GM12878 (cell line): ENCODE results near the gene CTNNBL1. TPM values are rescaled to one million over a fixed set of nuclear protein-coding genes. Genes with fewer than 3 reads are reported as not detected.
A peak's percentile ranks its signal among the peaks of the same experiment; 100 is the strongest.

Experiments used
- ATAC-seq: fragments of 200-7000 bp; cut with Tn5 transposase; 3 replicates; pipeline ENCODE4 v1.9.1; 2020; ENCODE audit warnings: mild to moderate bottlenecking, moderate library complexity
- BruUV-seq: library from RNA; stranded (reverse); fragments of 400-500 nt; replicated peaks from 2 replicates; lab custom pipeline; 2021; lab: Mats Ljungman, UMichigan
- CTCF ChIA-PET: fragments of 300-600 bp; sonication (Branson Sonifier 250); formaldehyde crosslinking; extraction: SDS; loops from one replicate; lab custom pipeline; 2021; ENCODE audit warnings: inconsistent platforms; lab: Yijun Ruan, JAX
- POLR2A ChIA-PET: fragments of 350-600 bp; formaldehyde crosslinking; extraction: SDS; loops from one replicate; lab custom pipeline; 2021; ENCODE audit warnings: inconsistent platforms; lab: Charles Lee
- RAD21 ChIA-PET: fragments of 300-600 bp; sonication (Branson Sonifier 250); formaldehyde crosslinking; loops from one replicate; lab custom pipeline; 2023; ENCODE audit warnings: antibody characterized with exemption; ENCODE audit not compliant: unreplicated experiment; lab: Charles Lee
- SMC1A ChIA-PET: fragments of 300-600 bp; sonication (Branson Sonifier 250); formaldehyde crosslinking; loops from one replicate; lab custom pipeline; 2023; ENCODE audit not compliant: unreplicated experiment, uncharacterized antibody; lab: Charles Lee
- DNase-seq: peaks from one replicate; pipeline ENCODE4 v3.0.0-alpha.2; 2011; ENCODE audit warnings: low read depth, low spot score
- FAIRE-seq: peaks from 3 replicates; lab custom pipeline; 2011; peaks lifted over from hg19 to GRCh38; lab: Jason Lieb, UNC
- H2AFZ ChIP-seq: 2 replicates; pipeline ENCODE4 v1.6.0; 2011; ENCODE audit warnings: low read depth, low read length, control low read depth; ENCODE audit not compliant: control insufficient read depth
- H3K27ac ChIP-seq: 2 replicates; pipeline ENCODE4 v1.5.1; 2011; ENCODE audit warnings: control low read depth; ENCODE audit not compliant: control insufficient read depth, insufficient read depth
- H3K27me3 ChIP-seq, 2 experiments: replicated peaks in 1 of 2; 2 replicates each; pipeline versions ENCODE4 v1.6.0 to v1.6.1; 2011; ENCODE audit warnings: low read length in 1 of 2; ENCODE audit not compliant: control insufficient read depth in 2 of 2, insufficient read depth in 2 of 2
- H3K36me3 ChIP-seq, 2 experiments: 2 replicates each; pipeline ENCODE4 v1.5.1; 2011; ENCODE audit warnings: low read length in 1 of 2; ENCODE audit not compliant: control insufficient read depth in 2 of 2, insufficient read depth in 2 of 2
- H3K4me1 ChIP-seq: 2 replicates; pipeline ENCODE4 v1.6.1; 2011; ENCODE audit warnings: mild to moderate bottlenecking, low read length, moderate library complexity, mixed read lengths; ENCODE audit not compliant: control insufficient read depth, insufficient read depth
- H3K4me2 ChIP-seq: 2 replicates; pipeline ENCODE4 v1.6.0; 2011; ENCODE audit warnings: control low read depth; ENCODE audit not compliant: control insufficient read depth, insufficient read depth
- H3K4me3 ChIP-seq: fragments of 200-600 bp; sonication (generic); 2 replicates; pipeline ENCODE4 v1.5.1; 2016
- H3K79me2 ChIP-seq: 2 replicates; pipeline ENCODE4 v1.6.0; 2011; ENCODE audit warnings: low read length; ENCODE audit not compliant: control insufficient read depth, insufficient read depth
- H3K9ac ChIP-seq: 2 replicates; pipeline ENCODE4 v1.8.0; 2011; ENCODE audit warnings: low read length, control low read depth, mixed read lengths; ENCODE audit not compliant: control insufficient read depth, insufficient read depth
- H3K9me3 ChIP-seq: replicated peaks from 3 replicates; pipeline ENCODE4 v1.5.1; 2011; ENCODE audit warnings: mild to moderate bottlenecking, low read length; ENCODE audit not compliant: control insufficient read depth, insufficient read depth
- H4K20me1 ChIP-seq: 2 replicates; pipeline ENCODE4 v1.6.0; 2011; ENCODE audit not compliant: control insufficient read depth, insufficient read depth
- CTCF ChIP-seq, 3 experiments: IDR thresholded peaks in 2 of 3; conservative IDR thresholded peaks in 1 of 3; 2 replicates each; pipeline ENCODE4 v1.5.1; 2011; ENCODE audit warnings: low read depth in 3 of 3, low read length in 3 of 3, mild to moderate bottlenecking in 3 of 3, control low read depth in 2 of 3, moderate library complexity in 2 of 3, inconsistent platforms in 1 of 3, mixed read lengths in 1 of 3; ENCODE audit not compliant: control insufficient read depth in 2 of 3, insufficient read depth in 1 of 3; ENCODE audit errors: extremely low read depth in 1 of 3
- USF1 ChIP-seq: IDR thresholded peaks from 2 replicates; pipeline ENCODE4 v1.6.1; 2011; ENCODE audit warnings: borderline replicate concordance, low read depth, mild to moderate bottlenecking, moderate library complexity, mixed read lengths, low read length; ENCODE audit not compliant: insufficient read depth; ENCODE audit errors: extremely low read length
- WGBS: methylation state at CpG from one replicate; pipeline ENCODE4 v1.1.6; 2016; ENCODE audit warnings: low lambda C conversion rate; ENCODE audit not compliant: insufficient replicate concordance, insufficient coverage; ENCODE audit errors: missing lambda C conversion rate; 5-methylcytosine and 5-hydroxymethylcytosine counted together
- in situ Hi-C: fragments of 300-500 bp; cut with MboI; formaldehyde crosslinking; loops from 9 replicates; pipeline ENCODE4 v1.14.3; 2018; ENCODE audit warnings: mixed read lengths
- intact Hi-C: fragments of 100-400 bp; cut with micrococcal nuclease; formaldehyde crosslinking; loops from one replicate; pipeline ENCODE4 v1.14.2; 2022; ENCODE audit not compliant: unreplicated experiment
- polyA plus RNA-seq, 11 experiments: library from polyadenylated mRNA; depleted of rRNA in 4 of 11; unstranded in 6 of 11; stranded (reverse) in 5 of 11; fragments of >200 nt; fragmentation: Nextera tagmentation in 4 of 11; fragmentation: Illumina TruSeq in 1 of 11; extraction: Ambion mirVana in 4 of 11; extraction: Trizol in 1 of 11; gene quantifications; 1 replicate in 1 of 11; 2 replicates in 10 of 11; pipeline versions ENCODE4 v1.2.1 to v1.2.3, GENCODE V29; 2011 to 2016; ENCODE audit warnings: inconsistent platforms in 2 of 11, missing spikeins in 2 of 11, low read depth in 1 of 11
- total RNA-seq, 4 experiments: library from RNA; depleted of rRNA in 3 of 4; stranded (reverse); fragments of >200 nt in 3 of 4; fragmentation: Illumina TruSeq in 1 of 4; extraction: Trizol in 1 of 4; gene quantifications; 2 replicates each; pipeline versions ENCODE4 v1.2.1 to v1.2.3, GENCODE V29; 2013 to 2021

Gene CTNNBL1
- total and polyA plus RNA-seq, 10 of the 15 experiments (the other 5 are each of a cell fraction or from before 2014, with no cell fraction given), result 43.1 to 102 (median 67.8) TPM

GRCh38 chr20:37903317-37904007 lies 209.6 kb downstream of the CTNNBL1 start:
- H3K36me3 ChIP-seq, result no peaks in the 10 kb centered on the region
- H3K4me2 ChIP-seq, result peak overlapping the region; percentile 79
- no peaks in the 10 kb centered on the region for H3K79me2 ChIP-seq
- WGBS, result 41% methylated on average over 42 of the region's 67 CpGs
- SMC1A ChIA-PET, result no interaction called here
- no peak overlapping the region for H3K27ac ChIP-seq
- CTCF ChIA-PET, result no interaction called here
- TF ChIP-seq CTCF (IDR thresholded peaks at IDR 0.05 in 2 of 3, conservative IDR thresholded peaks at IDR 0.05 in 1 of 3; ENCODE audit: control insufficient read depth in 2 of 3, extremely low read depth in 1 of 3, insufficient read depth in 1 of 3, low read depth in 3 of 3, low read length in 3 of 3), result peak; percentile 11 to 33 (median 16); a peak in 2 of 6 replicates
- no peak for TF ChIP-seq USF1
- no peak for DNase-seq
- H3K27me3 ChIP-seq, result peaks cover 1 to 4% of the 10 kb centered on the region in 2 experiments; a peak in 1 of 4 replicates
- no peak for FAIRE-seq
- H3K9ac ChIP-seq, result no peak overlapping the region; the same call in 1 of the 2 replicates
- RAD21 ChIA-PET, result no interaction called here
- H2AFZ ChIP-seq, result 0 out of 2 replicates have a peak overlapping the region, but pooled peaks have one; percentile 19
- intact Hi-C loops, result loop anchor here (2.0 to 10.0 kb wide), 3 partner anchors 19 to 249 kb away; no protein-coding TSS in a partner anchor
- in situ Hi-C loops, result no loop called here
- no peak for ATAC-seq
- POLR2A ChIA-PET, result no interaction called here
- peak overlapping the region; percentile 27; the same call in 1 of the 2 replicates for H3K4me3 ChIP-seq
- H4K20me1 ChIP-seq, result no peaks in the 10 kb centered on the region
- no TSS peak for BruUV-seq
- no peaks in the 10 kb centered on the region for H3K9me3 ChIP-seq
- H3K4me1 ChIP-seq, result no peaks in the 10 kb centered on the region; the same call in 1 of the 2 replicates
